GM18517 (cell line): ENCODE measurements around the gene ZYX.
"Not testable (repeated sequence)": the region's sequence is repeated elsewhere in the genome, so short reads cannot be mapped to it uniquely, and the experiment has no call there.

Experiments
- ATAC-seq: cut with Tn5 transposase; IDR thresholded peaks from one replicate; pipeline ENCODE4 v1.9.1; 2021; ENCODE audit warnings: mild to moderate bottlenecking, moderate library complexity; ENCODE audit not compliant: unreplicated experiment

The ZYX gene

GRCh38 chr7:143384661-143385631 lies 3.8 kb downstream of the ZYX start:
- no peak for ATAC-seq

GRCh38 chr7:143385891-143386781 lies 5.0 kb downstream of the ZYX start:
- ATAC-seq = no peak

GRCh38 chr7:143387156-143387975 lies 6.2 kb downstream of the ZYX start:
- no peak for ATAC-seq

GRCh38 chr7:143388051-143388450 lies 6.9 kb downstream of the ZYX start:
- no peak for ATAC-seq

- ATAC-seq = no peak
Measured at GRCh38 chr7:143388491-143389101, 7.5 kb downstream of the ZYX start.

- no peak for ATAC-seq
Measured at GRCh38 chr7:143389316-143390103, 8.4 kb downstream of the ZYX start.

- ATAC-seq = no peak
Measured at GRCh38 chr7:143390104-143390772, 9.1 kb downstream of the ZYX start.

- no peak for ATAC-seq
Measured at GRCh38 chr7:143390773-143391317, 9.7 kb downstream of the ZYX start.

GRCh38 chr7:143391462-143392404 lies 10.6 kb downstream of the ZYX start:
- ATAC-seq = no peak

- not testable (repeated sequence) for ATAC-seq
Measured at GRCh38 chr7:143392427-143392826, 11.3 kb downstream of the ZYX start.

GRCh38 chr7:143392875-143393266 lies 11.7 kb downstream of the ZYX start:
- ATAC-seq = no peak

GRCh38 chr7:143393267-143394041 lies 12.3 kb downstream of the ZYX start:
- ATAC-seq = no peak

- no peak for ATAC-seq
Measured at GRCh38 chr7:143394068-143394467, 12.9 kb downstream of the ZYX start.

GRCh38 chr7:143394777-143395176 lies 13.6 kb downstream of the ZYX start:
- ATAC-seq = no peak

GRCh38 chr7:143395187-143396149 lies 14.3 kb downstream of the ZYX start:
- ATAC-seq = no peak

GRCh38 chr7:143396182-143396581 lies 15.0 kb downstream of the ZYX start:
- ATAC-seq = no peak
